ENCODE results near the gene NELFE. TPM values are rescaled to one million over a fixed set of nuclear protein-coding genes. Genes with fewer than 3 reads are reported as not detected.

NELFE gene
- total and polyA plus RNA-seq, 2 of the 13 experiments (the other 11 are each of a cell fraction or from before 2014, with no cell fraction given): 51.3 to 69.8 TPM

GRCh38 chr6:31927242-31927862 is 31.4 kb downstream of the NELFE start, which contains the start of gene C2 (continued):
- no peak for TF ChIP-seq THAP7 (CRISPR knock-in tag; IDR thresholded peaks at IDR 0.05)
- peak; percentile 54 for TF ChIP-seq TAF1 (CRISPR knock-in tag; IDR thresholded peaks at IDR 0.05)
- TF ChIP-seq PTBP1 (IDR thresholded peaks at IDR 0.05; ENCODE audit: low read depth, low read length, poor library complexity, severe bottlenecking): no peak
- no peak for TF ChIP-seq RELA (CRISPR knock-in tag; IDR thresholded peaks at IDR 0.05)
- no peak for TF ChIP-seq PHF20 (CRISPR knock-in tag; IDR thresholded peaks at IDR 0.05)
- no peak for TF ChIP-seq ATF3 (CRISPR knock-in tag; IDR thresholded peaks at IDR 0.05)
- TF ChIP-seq ZNF329 (CRISPR knock-in tag; IDR thresholded peaks at IDR 0.05; ENCODE audit: low read depth): no peak
- 0 out of 2 replicates have a peak, but pooled peaks have one; percentile 14 for TF ChIP-seq HIC2 (CRISPR knock-in tag; IDR thresholded peaks at IDR 0.05; ENCODE audit: low read depth)
- 0 out of 2 replicates have a peak, but pooled peaks have one; percentile 51 for TF ChIP-seq ZNF12 (CRISPR knock-in tag; IDR thresholded peaks at IDR 0.05)
- peak; percentile 40; the same call in 1 of the 2 replicates for TF ChIP-seq KDM5A (IDR thresholded peaks at IDR 0.05; ENCODE audit: borderline replicate concordance, low read length)
- no peak for TF ChIP-seq ZNF672 (CRISPR knock-in tag; IDR thresholded peaks at IDR 0.05)
- TF ChIP-seq ZNF124 (CRISPR knock-in tag; IDR thresholded peaks at IDR 0.05): peak; percentile 87; the same call in 1 of the 2 replicates
- TF ChIP-seq SP2 (CRISPR knock-in tag; IDR thresholded peaks at IDR 0.05): no peak
- TF ChIP-seq ATAD3A (CRISPR knock-in tag; IDR thresholded peaks at IDR 0.05): no peak
- TF ChIP-seq TBX2 (CRISPR knock-in tag; IDR thresholded peaks at IDR 0.05; ENCODE audit: borderline replicate concordance): peak; percentile 90
- peak; percentile 86; the same call in 1 of the 2 replicates for TF ChIP-seq ZNF747 (CRISPR knock-in tag; IDR thresholded peaks at IDR 0.05; ENCODE audit: borderline replicate concordance)
- TF ChIP-seq HNRNPK (IDR thresholded peaks at IDR 0.05; ENCODE audit: low read depth, low read length, poor library complexity, severe bottlenecking): no peak
- TF ChIP-seq PCBP2 (optimal IDR thresholded peaks at IDR 0.05; ENCODE audit: low read depth, low read length, poor library complexity, severe bottlenecking): no peak
- TF ChIP-seq ZNF3 (CRISPR knock-in tag; IDR thresholded peaks at IDR 0.05): peak; percentile 25; the same call in 1 of the 2 replicates
- TF ChIP-seq ZNF510 (CRISPR knock-in tag; IDR thresholded peaks at IDR 0.05; ENCODE audit: low read depth): no peak
- peak; percentile 90; the same call in 1 of the 2 replicates for TF ChIP-seq SMYD3 (CRISPR knock-in tag; IDR thresholded peaks at IDR 0.05)
- no peak for TF ChIP-seq NPAS2 (CRISPR knock-in tag; IDR thresholded peaks at IDR 0.05; ENCODE audit: borderline replicate concordance)
- peak; percentile 23 for TF ChIP-seq NFKBIZ (CRISPR knock-in tag; IDR thresholded peaks at IDR 0.05)
- TF ChIP-seq FLYWCH1 (CRISPR knock-in tag; IDR thresholded peaks at IDR 0.05): no peak; the same call in 1 of the 2 replicates
- peak; percentile 78 for TF ChIP-seq ZNF746 (CRISPR knock-in tag; IDR thresholded peaks at IDR 0.05)
- 0 out of 2 replicates have a peak, but pooled peaks have one; percentile 43 for TF ChIP-seq HOXD1 (CRISPR knock-in tag; IDR thresholded peaks at IDR 0.05)
- no peak for TF ChIP-seq EED (CRISPR knock-in tag; IDR thresholded peaks at IDR 0.05)
- no peak for TF ChIP-seq ZNF549 (CRISPR knock-in tag; IDR thresholded peaks at IDR 0.05)
- TF ChIP-seq HOXA5 (CRISPR knock-in tag; IDR thresholded peaks at IDR 0.05): 0 out of 2 replicates have a peak, but pooled peaks have one; percentile 22
- no peak for TF ChIP-seq ZNF343 (CRISPR knock-in tag; IDR thresholded peaks at IDR 0.05)
